LNCAP (cell line): Measurements from ENCODE around the gene RNF34.

Experiments used
- TF ChIP-seq, protein P1 (sequence below): fragments of 450-650 bp; IDR thresholded peaks from 2 replicates; pipeline ENCODE4 v1.5.1; 2017; ENCODE audit warnings: mild to moderate bottlenecking

The RNF34 gene

DNA sequence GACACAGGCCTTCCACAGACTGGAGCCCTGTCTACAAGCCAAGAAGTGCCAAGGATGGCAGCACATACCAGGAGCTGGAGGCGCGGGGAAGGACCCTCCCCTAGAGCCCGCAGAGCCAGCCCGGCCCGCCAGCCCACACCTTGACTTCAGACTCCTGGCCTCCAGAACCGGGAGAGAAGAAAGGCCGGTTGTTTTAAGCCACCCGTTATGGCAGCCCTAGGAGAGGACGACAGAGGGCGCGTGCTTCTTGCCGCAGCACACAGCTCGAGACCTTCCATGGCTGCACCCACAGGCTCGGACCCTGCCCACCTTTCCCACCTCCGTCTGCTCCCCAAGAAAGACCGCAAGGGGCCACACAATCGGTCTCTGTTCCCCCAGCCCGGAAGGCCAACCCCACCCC is 53.7 kb downstream of the RNF34 start:
- TF ChIP-seq, protein P1, sequence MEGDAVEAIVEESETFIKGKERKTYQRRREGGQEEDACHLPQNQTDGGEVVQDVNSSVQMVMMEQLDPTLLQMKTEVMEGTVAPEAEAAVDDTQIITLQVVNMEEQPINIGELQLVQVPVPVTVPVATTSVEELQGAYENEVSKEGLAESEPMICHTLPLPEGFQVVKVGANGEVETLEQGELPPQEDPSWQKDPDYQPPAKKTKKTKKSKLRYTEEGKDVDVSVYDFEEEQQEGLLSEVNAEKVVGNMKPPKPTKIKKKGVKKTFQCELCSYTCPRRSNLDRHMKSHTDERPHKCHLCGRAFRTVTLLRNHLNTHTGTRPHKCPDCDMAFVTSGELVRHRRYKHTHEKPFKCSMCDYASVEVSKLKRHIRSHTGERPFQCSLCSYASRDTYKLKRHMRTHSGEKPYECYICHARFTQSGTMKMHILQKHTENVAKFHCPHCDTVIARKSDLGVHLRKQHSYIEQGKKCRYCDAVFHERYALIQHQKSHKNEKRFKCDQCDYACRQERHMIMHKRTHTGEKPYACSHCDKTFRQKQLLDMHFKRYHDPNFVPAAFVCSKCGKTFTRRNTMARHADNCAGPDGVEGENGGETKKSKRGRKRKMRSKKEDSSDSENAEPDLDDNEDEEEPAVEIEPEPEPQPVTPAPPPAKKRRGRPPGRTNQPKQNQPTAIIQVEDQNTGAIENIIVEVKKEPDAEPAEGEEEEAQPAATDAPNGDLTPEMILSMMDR: no peak

DNA sequence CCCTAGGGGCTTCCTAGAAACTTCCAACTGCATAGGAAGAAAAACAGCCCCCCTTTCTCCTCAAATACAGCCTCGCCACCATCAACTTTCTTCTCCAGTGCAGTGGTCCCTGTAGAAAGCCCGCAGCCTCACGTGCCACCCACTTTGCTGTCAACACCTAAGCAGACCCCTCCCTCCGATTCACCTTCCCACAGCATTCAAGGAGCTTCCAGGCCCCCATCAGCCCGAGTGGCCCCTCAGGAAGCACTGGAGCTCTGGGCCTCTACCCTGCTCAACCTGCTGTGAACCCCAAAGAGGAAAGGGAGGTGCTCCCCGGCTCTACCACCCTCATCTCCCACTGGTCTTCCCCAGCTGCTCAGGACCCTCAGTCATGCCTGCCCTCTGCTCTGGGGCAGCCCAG is 55.0 kb downstream of the RNF34 start:
- TF ChIP-seq, protein P1: no peak

DNA sequence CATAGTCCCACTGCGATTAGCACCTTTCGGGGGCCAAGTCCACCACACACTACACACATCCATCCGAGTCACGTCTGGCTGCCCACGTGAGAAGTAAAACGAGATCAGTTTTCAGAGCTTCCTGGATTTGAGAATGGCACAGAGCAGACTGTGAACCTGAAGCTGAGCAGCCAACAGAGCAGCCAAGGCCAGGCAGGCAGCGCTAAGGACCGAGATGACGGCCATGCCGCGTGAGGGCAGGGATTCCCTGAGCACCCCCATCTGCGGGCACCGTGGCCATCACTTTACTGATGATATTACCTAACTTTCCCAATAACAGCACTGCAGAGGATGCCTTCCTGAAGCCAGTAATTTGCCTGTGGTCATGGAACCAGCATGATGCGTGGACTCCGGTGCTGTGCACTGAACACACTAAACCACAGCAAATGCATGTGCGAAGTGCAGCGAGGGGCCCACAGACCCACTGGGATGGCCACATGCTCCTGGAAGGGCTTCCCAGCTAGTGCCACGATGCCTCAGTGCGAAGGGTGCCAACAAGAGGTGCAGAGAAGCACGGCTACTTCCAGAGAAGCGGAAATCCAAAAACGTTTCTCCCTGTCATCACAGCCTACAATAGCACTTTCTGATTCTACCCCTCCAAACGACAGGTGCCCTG is 56.0 kb downstream of the RNF34 start:
- TF ChIP-seq, protein P1: no peak

DNA sequence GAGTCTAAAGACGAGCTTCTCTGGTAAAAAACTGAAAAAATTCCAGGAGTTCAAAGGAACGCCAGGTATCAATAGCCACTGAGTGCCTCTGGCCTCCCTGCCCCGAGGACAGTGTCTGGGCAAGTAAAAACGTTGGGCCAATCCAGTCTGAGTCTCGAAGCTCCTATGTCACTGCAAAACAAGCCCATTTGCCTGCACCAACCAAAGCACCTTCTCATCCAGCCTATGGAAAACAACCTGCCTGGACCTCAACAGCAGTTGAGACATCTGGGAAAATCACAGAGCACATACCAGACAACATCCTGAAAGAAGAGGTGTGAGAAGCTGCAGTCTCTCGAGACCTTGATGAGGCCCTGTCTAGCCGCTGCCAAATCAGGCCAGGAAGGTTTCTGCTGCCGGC is 56.6 kb downstream of the RNF34 start:
- TF ChIP-seq, protein P1: no peak

DNA sequence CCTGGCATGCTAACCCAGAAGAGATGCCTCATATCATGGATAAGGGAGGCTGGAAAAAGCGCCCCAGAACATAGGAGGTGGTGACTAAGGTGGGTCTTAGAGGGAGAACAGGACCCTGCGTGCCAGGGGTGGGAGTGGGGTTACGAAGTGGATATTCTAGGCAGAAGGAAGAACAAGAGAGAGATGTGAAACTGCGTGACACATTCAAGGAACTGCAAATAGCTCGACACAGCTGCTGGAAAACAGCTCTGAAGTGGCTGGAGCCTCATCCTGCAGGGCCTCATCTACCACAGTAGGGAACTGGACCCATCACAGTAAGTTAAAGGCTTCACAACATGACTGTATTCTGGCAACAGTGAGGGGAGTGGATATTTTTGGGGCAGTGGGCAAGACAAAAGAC is 61.1 kb downstream of the RNF34 start:
- TF ChIP-seq, protein P1: no peak

DNA sequence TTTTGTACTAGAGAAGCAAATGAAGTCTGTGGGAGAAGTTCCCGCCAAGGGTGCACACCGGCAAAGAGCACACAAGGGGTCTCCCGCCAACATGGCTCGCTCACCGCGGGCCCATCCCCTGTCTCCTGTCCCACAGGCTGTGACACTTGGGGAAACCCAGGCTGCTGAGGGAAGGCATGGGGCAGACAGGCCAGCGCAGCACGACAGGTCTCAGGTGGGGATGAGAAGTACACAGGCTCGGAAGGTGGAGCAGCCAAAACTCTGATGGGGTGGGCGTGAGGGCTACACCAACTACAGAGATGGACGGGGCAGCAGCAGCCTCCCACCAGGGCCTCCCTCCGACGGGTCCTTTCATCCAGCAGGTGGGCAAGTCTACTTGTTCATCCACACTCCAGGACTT is 64.4 kb downstream of the RNF34 start:
- TF ChIP-seq, protein P1: no peak

DNA sequence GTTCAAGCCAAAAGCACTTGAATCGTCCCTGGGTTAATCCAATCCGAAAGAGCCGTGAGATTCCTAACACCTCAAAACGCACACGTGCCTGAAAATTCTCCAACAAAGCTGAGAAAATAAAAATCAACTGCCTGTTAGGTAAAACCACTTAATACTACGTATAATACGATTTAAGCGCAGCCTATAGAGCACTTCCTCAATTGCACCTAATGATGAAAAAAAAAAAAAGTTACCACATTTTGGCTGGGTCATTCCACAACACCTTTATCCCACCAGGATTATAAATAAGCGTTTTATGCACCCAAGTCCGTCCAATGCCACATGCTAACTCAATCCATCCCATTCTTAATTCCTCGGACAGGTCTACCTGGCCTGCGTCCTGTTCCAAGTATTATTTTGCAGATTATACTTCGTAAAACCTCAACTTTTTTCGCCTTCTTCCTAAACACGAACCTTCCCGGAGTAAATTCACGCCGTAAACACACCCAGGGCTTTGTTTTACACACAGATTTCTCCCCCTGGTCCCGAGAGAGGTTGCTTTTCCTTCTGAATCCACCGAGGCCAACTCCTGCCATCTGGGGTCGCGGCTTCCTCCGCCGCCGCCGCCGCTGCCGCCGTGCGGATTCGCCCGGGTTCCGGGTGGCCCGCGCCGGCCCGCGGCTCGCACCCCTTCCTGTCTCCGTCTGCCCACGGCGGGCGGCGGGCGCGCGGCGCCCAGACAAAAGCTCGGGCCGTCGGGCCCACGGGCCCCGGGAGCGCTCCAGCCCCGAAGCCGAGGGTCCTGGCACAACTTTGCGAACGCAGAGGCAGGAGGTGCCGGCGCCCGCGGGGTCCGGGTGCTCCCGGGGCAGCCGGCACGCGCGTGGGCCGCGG is 66.2 kb downstream of the RNF34 start:
- TF ChIP-seq, protein P1: no peak
